ENCODE data around the gene NUAK1.
A peak's percentile ranks its signal among the peaks of the same experiment; 100 is the strongest.

Gene NUAK1

GRCh38 chr12:106138633-106139421 lies at the start of gene NUAK1:
NUAK1 (minus strand) TSS chr12:106138954; CDS start chr12:106138653, 301 bp downstream.
- DNase-seq (ENCODE audit: low read depth), result peak; percentile 11

- DNase-seq (ENCODE audit: low read depth), result no peak
Observed at GRCh38 chr12:106188256-106188655, 49.5 kb upstream of the NUAK1 start.

- no peak for DNase-seq (ENCODE audit: low read depth)
Observed at GRCh38 chr12:106187842-106188241, 49.1 kb upstream of the NUAK1 start.

GRCh38 chr12:106187155-106187789 lies 48.5 kb upstream of the NUAK1 start:
- no peak for DNase-seq (ENCODE audit: low read depth)

- no peak for DNase-seq (ENCODE audit: low read depth)
Observed at GRCh38 chr12:106183735-106184134, 45.0 kb upstream of the NUAK1 start.

- no peak for DNase-seq (ENCODE audit: low read depth)
Observed at GRCh38 chr12:106181401-106182114, 42.8 kb upstream of the NUAK1 start.

GRCh38 chr12:106179086-106179485 lies 40.3 kb upstream of the NUAK1 start:
- DNase-seq (ENCODE audit: low read depth), result no peak

GRCh38 chr12:106178562-106178961 lies 39.8 kb upstream of the NUAK1 start:
- DNase-seq (ENCODE audit: low read depth), result no peak

- DNase-seq (ENCODE audit: low read depth), result no peak
Observed at GRCh38 chr12:106176560-106176959, 37.8 kb upstream of the NUAK1 start.

GRCh38 chr12:106174876-106175275 lies 36.1 kb upstream of the NUAK1 start:
- no peak for DNase-seq (ENCODE audit: low read depth)

GRCh38 chr12:106173442-106173841 lies 34.7 kb upstream of the NUAK1 start:
- no peak for DNase-seq (ENCODE audit: low read depth)

GRCh38 chr12:106171117-106171750 lies 32.5 kb upstream of the NUAK1 start:
- no peak for DNase-seq (ENCODE audit: low read depth)

- DNase-seq (ENCODE audit: low read depth), result no peak
Observed at GRCh38 chr12:106170285-106170684, 31.5 kb upstream of the NUAK1 start.

- no peak for DNase-seq (ENCODE audit: low read depth)
Observed at GRCh38 chr12:106163712-106164111, 25.0 kb upstream of the NUAK1 start.

- DNase-seq (ENCODE audit: low read depth), result no peak
Observed at GRCh38 chr12:106161491-106161890, 22.7 kb upstream of the NUAK1 start.

- DNase-seq (ENCODE audit: low read depth), result no peak
Observed at GRCh38 chr12:106160915-106161314, 22.2 kb upstream of the NUAK1 start.

- no peak for DNase-seq (ENCODE audit: low read depth)
Observed at GRCh38 chr12:106157802-106158201, 19.0 kb upstream of the NUAK1 start.

- no peak for DNase-seq (ENCODE audit: low read depth)
Observed at GRCh38 chr12:106154751-106155273, 16.1 kb upstream of the NUAK1 start.

- no peak for DNase-seq (ENCODE audit: low read depth)
Observed at GRCh38 chr12:106152334-106152733, 13.6 kb upstream of the NUAK1 start.

- no peak for DNase-seq (ENCODE audit: low read depth)
Observed at GRCh38 chr12:106150555-106150954, 11.8 kb upstream of the NUAK1 start.

- DNase-seq (ENCODE audit: low read depth), result no peak
Observed at GRCh38 chr12:106149096-106149784, 10.5 kb upstream of the NUAK1 start.

- no peak for DNase-seq (ENCODE audit: low read depth)
Observed at GRCh38 chr12:106147956-106148355, 9.2 kb upstream of the NUAK1 start.

Measured in stimulated activated CD8-positive, alpha-beta memory T cell treated with anti-CD3 and anti-CD28 coated beads, Interleukin-12 subunit alpha, Interleukin-12 subunit beta, amount 100 ng/mL, for 4 hours (primary cell).